Effector memory CD8-positive, alpha-beta T cell (primary cell): ENCODE measurements around the gene RCE1.

ENCODE experiments used
- ATAC-seq: fragments of 150-1000 bp; cut with Tn5 transposase; replicated peaks from 2 replicates; pipeline ENCODE4 v1.10.0; 2021; ENCODE audit warnings: mild to moderate bottlenecking, moderate library complexity
- DNase-seq, 3 experiments: peaks; one replicate each; pipeline ENCODE4 v3.0.0; 2021
- H3K27ac Mint-ChIP-seq, 2 donors: one replicate each; pipeline ENCODE4 v1.8.0; 2022; ENCODE audit warnings: mild to moderate bottlenecking in 2 of 2, mixed read lengths in 2 of 2, moderate library complexity in 2 of 2
- H3K27me3 Mint-ChIP-seq, 2 donors: one replicate each; pipeline ENCODE4 v1.8.0; 2022; ENCODE audit warnings: mixed read lengths in 2 of 2
- H3K36me3 Mint-ChIP-seq: one replicate; pipeline ENCODE4 v1.8.0; 2022; ENCODE audit warnings: mild to moderate bottlenecking, moderate library complexity, mixed read lengths; ENCODE audit not compliant: insufficient read depth
- H3K4me1 Mint-ChIP-seq, 2 donors: one replicate each; pipeline ENCODE4 v1.8.0; 2022; ENCODE audit warnings: low read depth in 2 of 2, mixed read lengths in 2 of 2
- H3K4me3 Mint-ChIP-seq, 2 donors: one replicate each; pipeline ENCODE4 v1.8.0; 2022; ENCODE audit warnings: mild to moderate bottlenecking in 2 of 2, mixed read lengths in 2 of 2, moderate library complexity in 2 of 2
- H3K9me3 Mint-ChIP-seq, 2 donors: one replicate each; pipeline ENCODE4 v1.8.0; 2022; ENCODE audit warnings: mixed read lengths in 2 of 2

Gene RCE1

GRCh38 chr11:66856496-66857233, 13.4 kb downstream of the RCE1 start, which contains the start of gene LRFN4:
Gene LRFN4, plus strand, starts transcription at chr11:66857064. Its CDS starts 681 bp downstream, at chr11:66857745.
- ATAC-seq (peak; percentile 80), DNase-seq (peak; percentile 67 to 72 (median 70))
- peak within 1 kb of the TSS; percentile 57 to 85 for H3K27ac Mint-ChIP-seq
- no peaks in the 10 kb centered on the region for H3K9me3 Mint-ChIP-seq
- H3K27me3 Mint-ChIP-seq, result no peaks in the 10 kb centered on the region
- H3K36me3 Mint-ChIP-seq, result peaks cover 7% of the 10 kb centered on the region
- H3K4me1 Mint-ChIP-seq, result peaks cover 4 to 5% of the 10 kb centered on the region in 2 donors
- peak within 1 kb of the TSS; percentile 87 to 90 for H3K4me3 Mint-ChIP-seq

DNA sequence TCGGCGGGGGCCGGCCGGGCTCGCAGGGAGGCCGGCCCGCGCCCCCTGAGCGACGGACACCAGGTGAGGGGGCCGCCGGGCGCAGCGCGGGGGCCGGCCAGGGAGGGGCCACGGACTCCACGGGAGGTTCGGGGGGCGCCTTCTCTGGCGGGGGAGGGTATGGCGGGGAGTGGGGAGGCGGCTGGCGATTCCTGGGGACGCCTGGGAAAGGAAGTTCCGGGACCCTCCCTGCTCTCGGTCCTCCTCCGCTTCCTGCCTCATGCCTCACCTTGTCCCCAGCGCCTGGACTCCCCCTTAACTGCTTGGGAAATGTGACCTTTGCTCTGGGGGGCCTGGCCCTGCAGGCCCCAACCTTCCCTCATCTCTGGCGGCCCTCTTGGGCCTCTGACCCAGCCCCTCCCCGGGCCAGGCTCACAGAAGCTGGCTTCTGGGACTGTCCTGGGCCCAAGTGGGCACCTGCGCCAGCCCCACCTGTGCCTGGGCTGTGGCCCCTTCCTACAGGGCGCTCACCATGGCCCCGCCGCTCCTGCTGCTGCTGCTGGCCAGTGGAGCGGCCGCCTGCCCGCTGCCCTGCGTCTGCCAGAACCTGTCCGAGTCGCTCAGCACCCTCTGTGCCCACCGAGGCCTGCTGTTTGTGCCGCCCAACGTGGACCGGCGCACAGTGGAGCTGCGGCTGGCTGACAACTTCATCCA, 14.1 kb downstream of the RCE1 start:
- no peak overlapping the region for H3K27ac Mint-ChIP-seq
- no peaks in the 10 kb centered on the region for H3K9me3 Mint-ChIP-seq
- H3K36me3 Mint-ChIP-seq, result peaks cover 4% of the 10 kb centered on the region
- H3K27me3 Mint-ChIP-seq, result no peaks in the 10 kb centered on the region
- H3K4me1 Mint-ChIP-seq, result peaks cover 4 to 5% of the 10 kb centered on the region in 2 donors
- ATAC-seq (no peak), DNase-seq (no peak)
- peak overlapping the region; percentile 70 to 74 for H3K4me3 Mint-ChIP-seq

DNA sequence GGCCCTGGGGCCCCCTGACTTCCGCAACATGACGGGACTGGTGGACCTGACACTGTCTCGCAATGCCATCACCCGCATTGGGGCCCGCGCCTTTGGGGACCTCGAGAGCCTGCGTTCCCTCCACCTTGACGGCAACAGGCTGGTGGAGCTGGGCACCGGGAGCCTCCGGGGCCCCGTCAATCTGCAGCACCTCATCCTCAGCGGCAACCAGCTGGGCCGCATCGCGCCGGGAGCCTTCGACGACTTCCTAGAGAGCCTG, 14.6 kb downstream of the RCE1 start:
- no peak for DNase-seq
- Mint-ChIP-seq H3K4me3 (peak overlapping the region; percentile 70 to 74), H3K27ac (no peak overlapping the region), H3K36me3 (peaks cover 4% of the 10 kb centered on the region), H3K27me3 (no peaks in the 10 kb centered on the region), H3K9me3 (no peaks in the 10 kb centered on the region), H3K4me1 (peaks cover 4 to 5% of the 10 kb centered on the region in 2 donors)
- no peak for ATAC-seq

- H3K27ac Mint-ChIP-seq, result no peak overlapping the region
- no peaks in the 10 kb centered on the region for H3K9me3 Mint-ChIP-seq
- H3K4me3 Mint-ChIP-seq, result peak overlapping the region; percentile 70 to 74
- no peak for DNase-seq
- peaks cover 4% of the 10 kb centered on the region for H3K36me3 Mint-ChIP-seq
- peaks cover 4 to 5% of the 10 kb centered on the region in 2 donors for H3K4me1 Mint-ChIP-seq
- ATAC-seq, result no peak
- H3K27me3 Mint-ChIP-seq, result no peaks in the 10 kb centered on the region
Measured at GRCh38 chr11:66858186-66858938, 15.1 kb downstream of the RCE1 start.

GRCh38 chr11:66858939-66859685, 15.9 kb downstream of the RCE1 start:
- peak overlapping the region in 1 of 2 donors; percentile 10 for H3K4me3 Mint-ChIP-seq
- H3K4me1 Mint-ChIP-seq, result peaks cover 4 to 5% of the 10 kb centered on the region in 2 donors
- ATAC-seq, result no peak
- no peak overlapping the region for H3K27ac Mint-ChIP-seq
- H3K36me3 Mint-ChIP-seq, result peaks cover 4% of the 10 kb centered on the region
- H3K27me3 Mint-ChIP-seq, result no peaks in the 10 kb centered on the region
- H3K9me3 Mint-ChIP-seq, result no peaks in the 10 kb centered on the region
- no peak for DNase-seq

GRCh38 chr11:66859686-66860448, 16.6 kb downstream of the RCE1 start:
- Mint-ChIP-seq H3K4me3 (no peak overlapping the region), H3K4me1 (peaks cover 4 to 5% of the 10 kb centered on the region in 2 donors), H3K9me3 (no peaks in the 10 kb centered on the region), H3K27ac (no peak overlapping the region), H3K27me3 (no peaks in the 10 kb centered on the region), H3K36me3 (peaks cover 4% of the 10 kb centered on the region)
- no peak for ATAC-seq
- no peak for DNase-seq

GRCh38 chr11:66860449-66860831, 17.2 kb downstream of the RCE1 start:
- Mint-ChIP-seq H3K4me3 (no peak overlapping the region), H3K27ac (no peak overlapping the region), H3K27me3 (no peaks in the 10 kb centered on the region), H3K36me3 (peaks cover 4% of the 10 kb centered on the region), H3K4me1 (peaks cover 4 to 5% of the 10 kb centered on the region in 2 donors), H3K9me3 (no peaks in the 10 kb centered on the region)
- ATAC-seq (no peak), DNase-seq (no peak)

GRCh38 chr11:66861038-66861773, 18.0 kb downstream of the RCE1 start:
- no peak for DNase-seq
- Mint-ChIP-seq H3K4me3 (no peak overlapping the region), H3K9me3 (no peaks in the 10 kb centered on the region), H3K27ac (no peak overlapping the region), H3K4me1 (peaks cover 0 to 2% of the 10 kb centered on the region in 2 donors), H3K36me3 (peaks cover 4% of the 10 kb centered on the region), H3K27me3 (no peaks in the 10 kb centered on the region)
- no peak for ATAC-seq

- Mint-ChIP-seq H3K9me3 (no peaks in the 10 kb centered on the region), H3K36me3 (peaks cover 4% of the 10 kb centered on the region), H3K4me1 (no peaks in the 10 kb centered on the region), H3K27me3 (no peaks in the 10 kb centered on the region), H3K4me3 (no peak overlapping the region), H3K27ac (no peak overlapping the region)
- no peak for DNase-seq
- ATAC-seq, result no peak
Measured at GRCh38 chr11:66861774-66862558, 18.7 kb downstream of the RCE1 start.

DNA sequence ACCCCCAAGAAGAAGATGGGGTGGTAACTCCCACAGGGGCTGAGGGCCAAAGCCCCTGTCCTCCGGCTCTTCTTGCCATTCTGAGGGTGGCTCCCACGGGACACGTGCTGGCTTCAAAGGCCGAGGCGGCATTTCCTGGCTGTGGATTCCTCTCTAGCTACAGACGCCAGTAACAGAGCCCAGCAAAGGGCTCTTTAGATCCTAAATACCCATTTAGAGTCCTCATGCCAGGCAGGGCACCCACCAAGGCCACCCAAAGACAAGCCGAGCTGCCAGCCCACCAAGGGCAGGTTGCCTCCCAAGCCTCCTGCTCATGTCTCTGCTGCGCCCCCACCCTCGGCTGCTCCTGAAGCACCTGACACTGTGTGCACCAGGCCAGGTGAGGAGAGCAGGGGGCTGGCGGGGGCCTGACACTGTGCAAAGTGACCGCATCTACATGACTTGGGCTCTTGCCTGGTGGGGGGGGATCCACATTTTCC, 19.4 kb downstream of the RCE1 start:
- Mint-ChIP-seq H3K4me1 (no peaks in the 10 kb centered on the region), H3K27me3 (no peaks in the 10 kb centered on the region), H3K36me3 (peaks cover 4% of the 10 kb centered on the region), H3K9me3 (no peaks in the 10 kb centered on the region), H3K4me3 (no peak overlapping the region), H3K27ac (no peak overlapping the region)
- ATAC-seq (no peak), DNase-seq (no peak)

DNA sequence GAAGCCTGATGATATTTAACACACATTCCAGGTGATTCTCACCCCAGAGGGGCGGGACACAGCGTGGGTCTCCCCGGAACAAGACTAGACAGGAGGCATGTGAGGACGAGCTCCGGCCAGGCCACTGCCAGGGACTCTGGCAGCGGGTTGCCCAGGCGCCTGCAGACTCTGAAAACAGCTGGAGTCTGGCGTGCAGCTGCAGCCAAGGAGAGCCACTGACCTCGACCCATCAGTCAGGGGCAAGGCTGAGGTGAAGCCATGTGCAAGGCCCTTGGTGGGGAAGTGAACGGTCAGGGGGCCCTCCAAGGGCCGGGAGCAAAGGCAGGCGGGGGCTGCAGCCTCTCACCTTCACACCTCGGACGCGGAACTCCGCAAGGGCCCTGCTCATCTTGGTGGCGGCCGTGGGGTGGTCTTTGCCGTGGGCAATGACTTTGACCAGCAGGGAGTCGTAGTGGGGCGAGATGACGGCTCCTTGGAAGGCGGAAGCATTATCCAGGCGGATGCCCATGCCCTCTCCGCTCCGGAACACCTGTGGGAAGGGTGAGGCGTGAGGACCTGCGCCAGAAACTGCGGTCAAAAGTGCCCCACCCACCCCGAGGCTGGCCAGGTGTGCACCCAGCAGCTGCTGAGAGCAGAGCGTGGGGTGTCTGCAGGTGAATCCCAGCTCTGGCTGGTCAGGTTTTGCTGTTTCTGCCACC, 20.3 kb downstream of the RCE1 start:
- no peaks in the 10 kb centered on the region for H3K9me3 Mint-ChIP-seq
- ATAC-seq (no peak), DNase-seq (no peak)
- H3K36me3 Mint-ChIP-seq, result peaks cover 4% of the 10 kb centered on the region
- H3K27ac Mint-ChIP-seq, result no peak overlapping the region
- peaks cover 0 to under 1% of the 10 kb centered on the region in 2 donors for H3K4me1 Mint-ChIP-seq
- H3K4me3 Mint-ChIP-seq, result no peak overlapping the region
- no peaks in the 10 kb centered on the region for H3K27me3 Mint-ChIP-seq
